DMS153 treated with DMSO at 0.1 percent for 48 hours (cell line): ENCODE results near the gene ADCY2.
A peak's percentile ranks its signal among the peaks of the same experiment; 100 is the strongest.

Experiments used
- DNase-seq: peaks from one replicate; lab custom pipeline; 2025; ENCODE audit not compliant: unreplicated experiment; lab: John Stamatoyannopoulos, UW

The ADCY2 gene

DNA sequence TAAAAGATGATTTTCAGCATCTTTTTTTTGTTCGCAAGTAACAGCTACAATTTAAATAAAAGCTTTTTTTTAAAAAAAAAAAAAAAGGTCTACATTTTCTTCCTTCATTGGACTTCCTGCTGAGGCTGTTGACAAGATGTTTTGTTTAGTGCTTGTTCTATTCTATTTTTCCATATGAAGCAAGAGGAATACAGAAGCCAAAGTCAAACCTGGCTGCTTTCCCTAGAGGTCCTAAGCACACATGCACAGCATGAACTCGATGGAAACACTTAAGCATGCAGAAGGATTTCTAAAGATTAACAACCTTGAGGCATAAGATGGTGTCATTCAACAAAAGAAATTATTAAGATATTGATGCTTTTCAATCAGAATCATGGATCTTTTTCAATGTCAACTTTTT is 105.1 kb downstream of the ADCY2 start:
- no peak for DNase-seq

DNA sequence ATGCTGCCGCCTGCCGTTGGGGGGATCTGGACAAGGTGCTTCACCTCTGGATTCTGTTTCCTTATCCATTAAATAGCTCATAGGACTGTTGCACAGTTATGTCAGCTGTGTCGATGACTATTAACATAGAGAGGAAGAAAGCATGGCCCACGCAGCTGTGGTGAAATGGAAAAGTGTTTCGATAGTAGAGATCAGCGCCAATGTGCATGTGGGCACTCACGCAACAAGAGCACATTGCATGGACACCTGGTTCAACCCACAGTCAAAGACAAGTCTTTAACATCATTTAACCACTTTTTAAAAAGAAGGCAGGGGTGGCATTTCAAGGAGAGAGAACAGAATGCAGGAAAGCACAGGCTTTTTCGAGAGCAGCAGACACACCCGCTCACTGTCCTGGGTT is 107.6 kb downstream of the ADCY2 start:
- no peak for DNase-seq

GRCh38 chr5:7515284-7515914 is 119.5 kb downstream of the ADCY2 start:
- DNase-seq: no peak

GRCh38 chr5:7516253-7516652 is 120.3 kb downstream of the ADCY2 start:
- no peak for DNase-seq

DNA sequence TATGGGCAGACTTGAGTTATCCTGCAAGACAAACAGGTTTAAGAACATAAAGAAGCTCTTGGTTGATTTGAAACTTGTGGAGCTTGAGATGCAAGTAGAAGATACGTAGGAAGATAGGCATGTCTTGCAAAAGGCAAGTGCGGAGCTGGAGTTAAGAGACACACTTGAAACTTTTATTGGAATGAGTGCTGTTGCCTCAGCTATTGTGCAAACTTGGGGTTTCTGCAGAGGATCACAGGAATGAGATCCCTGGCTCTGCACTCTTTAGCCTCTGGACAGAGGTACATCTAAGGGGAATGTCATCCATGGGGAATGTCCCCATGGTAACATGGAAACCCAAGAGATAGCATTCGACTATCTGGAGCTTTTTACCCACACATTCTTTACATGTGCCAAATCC is 121.1 kb downstream of the ADCY2 start:
- DNase-seq: no peak

DNA sequence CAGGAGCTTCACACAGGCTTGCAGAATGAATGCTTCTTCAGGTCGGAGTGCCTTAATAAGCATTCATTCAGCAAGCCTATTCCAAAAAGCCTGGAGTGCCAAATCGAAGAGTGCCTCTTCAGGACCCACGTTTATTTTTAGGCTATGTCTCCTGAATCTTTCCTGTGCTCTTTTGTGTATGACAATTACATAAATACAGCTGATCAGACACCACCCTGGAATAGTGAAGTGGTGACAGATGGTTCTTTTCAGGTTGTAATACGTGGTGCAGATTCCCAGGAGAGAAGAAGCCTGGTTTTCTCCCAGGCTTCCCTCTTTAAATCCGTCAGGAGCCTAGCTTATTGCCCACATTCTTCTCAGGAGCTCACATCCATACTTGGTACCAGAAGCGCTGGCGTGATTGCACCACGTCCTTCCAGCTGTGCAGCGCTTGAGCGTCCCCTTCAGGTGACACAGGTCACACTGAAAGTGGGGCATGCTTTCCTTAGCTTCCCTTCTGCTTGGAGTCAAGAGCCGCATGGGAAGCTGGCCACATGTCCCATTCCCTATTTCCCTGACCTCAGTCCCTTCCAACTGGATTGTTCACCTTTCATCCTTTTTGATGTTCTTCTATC is 123.1 kb downstream of the ADCY2 start:
- peak; percentile 94 for DNase-seq

DNA sequence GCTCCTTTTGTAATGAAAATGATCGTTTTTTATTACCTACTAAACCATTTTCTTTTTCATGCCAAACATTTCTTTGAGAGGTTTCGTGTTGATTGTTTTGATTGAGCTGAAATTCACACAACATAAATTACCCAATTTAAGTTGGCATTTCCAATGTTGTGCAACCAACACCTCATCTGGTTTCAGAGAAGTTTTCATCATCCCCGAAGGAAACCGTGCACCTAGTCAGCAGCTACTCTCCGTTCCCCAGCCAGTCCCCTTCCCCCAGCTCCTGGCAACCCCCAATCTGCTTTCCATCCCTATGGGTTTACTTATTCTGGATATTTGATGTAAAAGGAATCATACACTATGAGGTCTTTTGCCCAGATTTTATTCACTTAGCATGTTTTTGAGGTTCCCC is 123.6 kb downstream of the ADCY2 start:
- no peak for DNase-seq

DNA sequence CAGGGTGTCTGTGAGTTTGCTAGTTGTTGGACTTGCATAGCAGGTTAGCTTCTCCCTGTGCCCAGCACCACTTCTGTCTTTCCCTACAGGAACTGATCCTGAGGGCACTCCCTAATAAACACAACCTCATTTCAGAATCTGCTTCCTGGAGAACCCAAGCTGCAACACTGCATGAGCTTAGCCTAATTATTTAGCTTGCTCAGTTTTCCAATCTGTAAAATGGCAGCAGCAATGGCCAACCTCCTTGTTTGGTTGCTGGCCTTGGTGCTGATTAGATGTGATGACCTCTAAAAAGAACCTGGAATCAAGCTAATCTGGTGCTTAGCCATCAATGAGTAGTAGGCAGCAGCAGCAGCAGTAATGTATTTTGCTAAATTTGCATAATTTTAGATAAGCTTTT is 133.9 kb downstream of the ADCY2 start:
- DNase-seq: no peak

GRCh38 chr5:7533941-7534340 is 138.0 kb downstream of the ADCY2 start:
- DNase-seq: no peak

GRCh38 chr5:7534505-7534904 is 138.6 kb downstream of the ADCY2 start:
- no peak for DNase-seq

GRCh38 chr5:7537573-7537972 is 141.6 kb downstream of the ADCY2 start:
- DNase-seq: no peak

DNA sequence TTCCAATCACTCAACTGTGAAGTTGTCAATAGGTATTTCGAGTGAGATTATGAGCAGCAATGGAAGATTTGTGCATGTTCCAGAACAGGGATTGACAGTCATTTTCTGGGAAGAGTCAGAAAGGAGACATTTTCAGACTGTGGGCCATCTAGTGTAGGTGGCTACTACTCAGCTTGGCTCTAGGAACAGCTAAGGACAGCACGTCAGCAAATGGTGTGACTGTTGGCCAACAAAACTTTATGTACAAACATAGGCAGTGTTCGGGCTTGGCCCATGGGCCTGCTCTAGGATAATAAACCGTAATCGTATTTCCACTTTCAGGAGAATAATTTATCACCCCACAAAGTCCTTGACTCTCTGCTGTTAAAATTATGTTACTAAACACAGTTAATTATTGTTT is 143.6 kb downstream of the ADCY2 start:
- DNase-seq: no peak

DNA sequence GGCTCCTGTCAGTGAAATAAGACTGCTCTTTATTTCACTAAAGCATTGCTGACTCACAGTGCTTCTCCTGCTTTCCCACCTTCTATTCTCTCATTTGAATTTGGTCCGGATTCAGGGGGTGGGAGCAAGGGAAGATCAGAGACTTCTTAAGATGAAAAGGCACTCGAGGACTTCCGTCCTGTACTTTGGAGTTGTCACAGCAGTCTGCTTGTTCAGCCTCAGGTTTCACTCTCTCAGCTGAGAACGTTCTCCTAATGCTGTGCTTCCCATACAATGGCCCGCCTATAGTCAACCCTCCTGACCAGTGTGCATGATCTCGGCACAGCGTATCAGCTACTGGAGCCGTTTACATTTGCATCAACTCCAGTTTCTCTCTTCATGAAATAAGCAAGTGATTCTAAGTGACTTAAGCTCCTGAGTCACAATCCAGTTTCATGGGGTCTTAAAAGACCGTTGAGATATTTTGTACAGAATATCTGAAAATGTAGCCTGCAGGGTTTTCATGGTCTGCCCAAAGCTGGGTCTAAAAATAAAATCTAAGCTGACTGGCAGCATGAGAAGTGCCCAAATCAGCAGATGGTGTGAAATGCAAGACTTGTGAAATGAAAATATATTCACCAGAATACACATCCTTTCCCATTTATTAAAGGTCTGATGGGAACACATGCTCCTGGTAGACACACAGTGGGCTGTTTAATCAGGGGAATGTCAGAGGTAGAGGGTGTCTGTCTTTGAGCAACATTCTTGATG is 145.0 kb downstream of the ADCY2 start:
- no peak for DNase-seq

DNA sequence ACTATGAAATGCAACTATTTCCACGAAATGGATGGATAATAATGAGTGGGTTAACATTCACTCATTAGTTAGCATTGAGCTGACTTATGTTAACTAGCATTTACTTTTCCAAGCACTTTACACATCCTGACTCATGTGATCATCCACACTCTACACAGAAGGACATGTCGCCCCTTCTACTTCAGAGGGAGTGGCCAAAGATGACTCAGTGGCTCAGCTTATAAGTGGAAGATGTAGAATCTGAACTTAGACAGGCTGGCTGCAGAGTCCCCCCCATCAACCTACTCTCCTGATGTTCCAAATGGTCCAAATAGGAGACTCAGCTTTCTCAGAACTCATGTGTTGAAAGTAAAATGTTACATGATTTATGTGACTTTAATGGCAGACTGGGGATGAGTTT is 146.0 kb downstream of the ADCY2 start:
- DNase-seq: no peak

DNA sequence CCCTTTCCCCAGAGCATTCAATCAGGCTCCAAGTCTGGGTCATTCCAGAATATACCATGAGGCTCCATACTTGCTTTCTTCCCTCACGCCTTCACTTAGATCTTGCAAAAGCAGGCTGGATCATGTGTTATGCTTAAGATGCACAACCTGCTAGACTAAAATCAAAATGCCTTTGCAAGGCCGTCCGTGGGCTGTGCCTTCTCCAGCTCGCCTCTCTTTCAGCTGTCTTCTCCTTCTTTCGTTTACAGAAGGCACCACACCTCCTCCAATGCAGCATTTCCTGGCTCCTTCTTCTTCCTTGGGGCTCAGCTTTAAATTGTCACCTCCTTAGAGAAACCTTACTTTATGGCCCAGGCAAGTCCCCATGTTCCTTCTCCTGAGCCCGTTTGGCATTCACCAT is 150.6 kb downstream of the ADCY2 start:
- DNase-seq: no peak

- DNase-seq: no peak
Measured at GRCh38 chr5:7548596-7548995, 152.7 kb downstream of the ADCY2 start.

DNA sequence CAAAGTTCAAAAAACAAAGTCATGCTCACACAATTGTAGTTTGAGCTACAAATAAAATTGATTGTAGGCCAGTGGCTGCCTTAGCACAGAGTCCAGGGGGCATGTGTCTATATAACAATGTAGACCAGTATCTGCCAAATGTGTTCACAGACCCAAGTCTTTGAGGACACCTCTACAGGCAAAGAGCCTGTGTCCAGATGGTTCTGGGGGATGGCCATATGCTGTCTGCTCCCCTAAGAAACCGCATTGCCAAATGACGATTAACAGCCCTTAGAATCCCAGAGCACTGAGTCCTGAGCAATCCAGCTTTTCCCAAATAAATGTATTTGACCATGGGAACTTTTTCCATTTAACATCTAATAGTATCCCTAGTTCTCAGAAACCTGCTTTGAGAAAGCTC is 169.6 kb downstream of the ADCY2 start:
- no peak for DNase-seq

- no peak for DNase-seq
Measured at GRCh38 chr5:7576023-7576715, 180.2 kb downstream of the ADCY2 start.

DNA sequence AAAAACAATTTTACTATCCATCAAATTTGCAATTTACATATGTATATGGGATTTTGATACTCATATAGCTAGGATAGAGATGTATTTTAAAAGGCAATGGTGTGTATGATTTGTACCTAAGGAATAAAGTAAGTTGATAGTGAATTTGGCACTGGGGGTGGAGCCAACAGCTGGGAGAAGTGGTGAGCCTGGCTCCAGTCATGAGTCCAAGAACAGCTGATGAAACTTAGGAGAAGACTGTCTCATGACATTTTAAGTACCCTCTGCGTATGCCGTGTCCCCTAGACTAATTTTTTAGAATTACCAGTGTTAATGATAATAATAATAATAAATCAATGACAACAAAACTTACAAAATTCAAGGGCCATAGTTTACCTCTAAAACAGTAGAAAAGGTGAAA is 181.4 kb downstream of the ADCY2 start:
- DNase-seq: no peak

GRCh38 chr5:7578071-7578470 is 182.1 kb downstream of the ADCY2 start:
- no peak for DNase-seq

DNA sequence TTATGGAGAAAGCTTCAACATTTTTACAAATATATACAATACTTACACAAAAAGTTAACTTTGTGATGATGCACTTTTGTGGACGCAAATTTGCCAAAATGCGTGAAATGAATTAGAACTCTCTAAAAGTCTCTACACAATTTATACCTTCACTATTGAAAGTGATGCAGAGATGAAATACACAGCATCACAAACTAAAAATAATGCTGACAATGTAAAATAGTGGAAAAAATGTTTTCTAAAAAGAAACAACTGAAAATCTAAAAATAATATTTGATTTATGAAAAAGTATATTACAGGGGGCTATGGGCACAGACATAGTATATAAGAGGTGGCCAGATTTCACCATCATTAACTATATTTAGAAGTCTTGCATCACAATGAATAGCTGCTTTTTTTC is 188.8 kb downstream of the ADCY2 start:
- no peak for DNase-seq

DNA sequence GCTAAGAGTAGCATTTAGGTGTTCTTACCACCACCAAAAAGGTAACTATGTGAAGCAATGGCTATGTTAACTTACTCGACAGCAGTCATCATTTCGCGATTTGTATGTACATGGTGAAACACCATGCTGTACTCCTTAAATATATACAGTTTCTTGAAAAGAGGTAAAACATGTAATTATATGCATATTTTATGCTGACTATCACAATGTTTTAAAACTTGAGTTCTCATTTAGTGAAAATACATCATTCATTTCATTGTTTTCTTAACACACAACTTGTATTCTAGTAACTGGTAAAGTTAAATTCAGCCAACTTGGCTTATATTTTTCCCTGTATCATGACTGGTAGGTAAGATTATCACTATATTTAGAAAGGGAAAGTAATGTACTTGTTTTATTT is 189.9 kb downstream of the ADCY2 start:
- DNase-seq: no peak
